ENCODE results near the gene NCAPH2. TPM values are rescaled to one million over a fixed set of nuclear protein-coding genes. Genes with fewer than 3 reads are reported as not detected.

NCAPH2 gene
- total and polyA plus RNA-seq, 2 of the 13 experiments (the other 11 are each of a cell fraction or from before 2014, with no cell fraction given): 28.1 to 64.4 TPM

DNA sequence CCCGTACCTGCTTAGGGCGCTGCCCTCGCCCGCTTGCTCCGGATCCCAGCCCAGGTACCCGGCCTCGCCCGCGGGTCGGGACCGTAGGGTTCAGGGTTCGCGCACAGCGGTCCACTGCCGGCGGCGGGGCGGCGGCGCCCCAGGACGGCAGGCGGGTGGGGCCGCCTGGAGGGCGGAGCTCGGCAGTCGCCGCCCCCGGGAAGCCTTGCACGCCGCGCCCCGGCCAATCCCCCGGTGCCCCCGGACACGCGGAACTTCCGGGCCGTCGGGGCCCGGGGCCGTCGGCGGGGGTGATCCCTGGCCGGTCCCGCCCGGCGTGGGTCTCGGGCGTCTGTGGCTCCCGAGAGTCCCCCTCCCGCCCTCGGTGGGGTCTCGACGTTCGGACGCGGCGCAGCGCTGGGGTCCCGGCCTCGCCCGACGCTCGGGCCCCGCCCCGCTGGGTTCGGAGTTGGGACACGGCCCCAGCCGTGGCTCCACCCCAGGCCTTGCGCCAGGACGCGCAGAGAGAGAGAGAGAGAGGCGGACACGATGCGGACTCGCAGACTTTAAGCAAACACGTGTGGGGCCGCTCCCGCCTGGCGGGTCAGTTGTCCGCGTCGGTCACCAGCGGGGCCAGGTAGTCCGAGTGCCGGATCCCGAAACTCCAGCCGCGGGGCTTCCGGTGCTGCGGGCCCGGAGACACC lies 22.0 kb downstream of the NCAPH2 start, which contains the start of gene TYMP (continued):
- TF ChIP-seq GPN1 (CRISPR knock-in tag; IDR thresholded peaks at IDR 0.05; ENCODE audit: borderline replicate concordance) (no peak), ZNF558 (CRISPR knock-in tag; IDR thresholded peaks at IDR 0.05; ENCODE audit: borderline replicate concordance) (no peak; the same call in 1 of the 2 replicates), ZNF652 (CRISPR knock-in tag; IDR thresholded peaks at IDR 0.05; ENCODE audit: borderline replicate concordance, low read depth) (no peak), TCF12 (IDR thresholded peaks at IDR 0.05) (no peak), TCF12 (CRISPR knock-in tag; IDR thresholded peaks at IDR 0.05) (no peak; the same call in 1 of the 2 replicates), SRSF9 (IDR thresholded peaks at IDR 0.05; ENCODE audit: borderline replicate concordance, insufficient read depth, low read depth, low read length, poor library complexity, severe bottlenecking) (no peak), ZFP36L2 (CRISPR knock-in tag; IDR thresholded peaks at IDR 0.05) (no peak), RFX5 (IDR thresholded peaks at IDR 0.05; ENCODE audit: low read depth, low read length) (no peak), KAT8 (CRISPR knock-in tag; IDR thresholded peaks at IDR 0.05) (peak; percentile 35; the same call in 1 of the 2 replicates), TBX2 (CRISPR knock-in tag; IDR thresholded peaks at IDR 0.05; ENCODE audit: borderline replicate concordance) (peak; percentile 48), ZNF615 (CRISPR knock-in tag; IDR thresholded peaks at IDR 0.05; ENCODE audit: borderline replicate concordance) (no peak), PITX1 (CRISPR knock-in tag; IDR thresholded peaks at IDR 0.05) (peak; percentile 35), ZNF788 (CRISPR knock-in tag; IDR thresholded peaks at IDR 0.05; ENCODE audit: borderline replicate concordance) (peak; percentile 77)
- TF ChIP-seq, protein P1, sequence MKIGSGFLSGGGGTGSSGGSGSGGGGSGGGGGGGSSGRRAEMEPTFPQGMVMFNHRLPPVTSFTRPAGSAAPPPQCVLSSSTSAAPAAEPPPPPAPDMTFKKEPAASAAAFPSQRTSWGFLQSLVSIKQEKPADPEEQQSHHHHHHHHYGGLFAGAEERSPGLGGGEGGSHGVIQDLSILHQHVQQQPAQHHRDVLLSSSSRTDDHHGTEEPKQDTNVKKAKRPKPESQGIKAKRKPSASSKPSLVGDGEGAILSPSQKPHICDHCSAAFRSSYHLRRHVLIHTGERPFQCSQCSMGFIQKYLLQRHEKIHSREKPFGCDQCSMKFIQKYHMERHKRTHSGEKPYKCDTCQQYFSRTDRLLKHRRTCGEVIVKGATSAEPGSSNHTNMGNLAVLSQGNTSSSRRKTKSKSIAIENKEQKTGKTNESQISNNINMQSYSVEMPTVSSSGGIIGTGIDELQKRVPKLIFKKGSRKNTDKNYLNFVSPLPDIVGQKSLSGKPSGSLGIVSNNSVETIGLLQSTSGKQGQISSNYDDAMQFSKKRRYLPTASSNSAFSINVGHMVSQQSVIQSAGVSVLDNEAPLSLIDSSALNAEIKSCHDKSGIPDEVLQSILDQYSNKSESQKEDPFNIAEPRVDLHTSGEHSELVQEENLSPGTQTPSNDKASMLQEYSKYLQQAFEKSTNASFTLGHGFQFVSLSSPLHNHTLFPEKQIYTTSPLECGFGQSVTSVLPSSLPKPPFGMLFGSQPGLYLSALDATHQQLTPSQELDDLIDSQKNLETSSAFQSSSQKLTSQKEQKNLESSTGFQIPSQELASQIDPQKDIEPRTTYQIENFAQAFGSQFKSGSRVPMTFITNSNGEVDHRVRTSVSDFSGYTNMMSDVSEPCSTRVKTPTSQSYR (CRISPR knock-in tag; IDR thresholded peaks at IDR 0.05; ENCODE audit: borderline replicate concordance): no peak
- TF ChIP-seq, protein P2, sequence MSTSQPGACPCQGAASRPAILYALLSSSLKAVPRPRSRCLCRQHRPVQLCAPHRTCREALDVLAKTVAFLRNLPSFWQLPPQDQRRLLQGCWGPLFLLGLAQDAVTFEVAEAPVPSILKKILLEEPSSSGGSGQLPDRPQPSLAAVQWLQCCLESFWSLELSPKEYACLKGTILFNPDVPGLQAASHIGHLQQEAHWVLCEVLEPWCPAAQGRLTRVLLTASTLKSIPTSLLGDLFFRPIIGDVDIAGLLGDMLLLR (CRISPR knock-in tag; IDR thresholded peaks at IDR 0.05): peak; percentile 67; the same call in 1 of the 2 replicates
- TF ChIP-seq, protein P3, sequence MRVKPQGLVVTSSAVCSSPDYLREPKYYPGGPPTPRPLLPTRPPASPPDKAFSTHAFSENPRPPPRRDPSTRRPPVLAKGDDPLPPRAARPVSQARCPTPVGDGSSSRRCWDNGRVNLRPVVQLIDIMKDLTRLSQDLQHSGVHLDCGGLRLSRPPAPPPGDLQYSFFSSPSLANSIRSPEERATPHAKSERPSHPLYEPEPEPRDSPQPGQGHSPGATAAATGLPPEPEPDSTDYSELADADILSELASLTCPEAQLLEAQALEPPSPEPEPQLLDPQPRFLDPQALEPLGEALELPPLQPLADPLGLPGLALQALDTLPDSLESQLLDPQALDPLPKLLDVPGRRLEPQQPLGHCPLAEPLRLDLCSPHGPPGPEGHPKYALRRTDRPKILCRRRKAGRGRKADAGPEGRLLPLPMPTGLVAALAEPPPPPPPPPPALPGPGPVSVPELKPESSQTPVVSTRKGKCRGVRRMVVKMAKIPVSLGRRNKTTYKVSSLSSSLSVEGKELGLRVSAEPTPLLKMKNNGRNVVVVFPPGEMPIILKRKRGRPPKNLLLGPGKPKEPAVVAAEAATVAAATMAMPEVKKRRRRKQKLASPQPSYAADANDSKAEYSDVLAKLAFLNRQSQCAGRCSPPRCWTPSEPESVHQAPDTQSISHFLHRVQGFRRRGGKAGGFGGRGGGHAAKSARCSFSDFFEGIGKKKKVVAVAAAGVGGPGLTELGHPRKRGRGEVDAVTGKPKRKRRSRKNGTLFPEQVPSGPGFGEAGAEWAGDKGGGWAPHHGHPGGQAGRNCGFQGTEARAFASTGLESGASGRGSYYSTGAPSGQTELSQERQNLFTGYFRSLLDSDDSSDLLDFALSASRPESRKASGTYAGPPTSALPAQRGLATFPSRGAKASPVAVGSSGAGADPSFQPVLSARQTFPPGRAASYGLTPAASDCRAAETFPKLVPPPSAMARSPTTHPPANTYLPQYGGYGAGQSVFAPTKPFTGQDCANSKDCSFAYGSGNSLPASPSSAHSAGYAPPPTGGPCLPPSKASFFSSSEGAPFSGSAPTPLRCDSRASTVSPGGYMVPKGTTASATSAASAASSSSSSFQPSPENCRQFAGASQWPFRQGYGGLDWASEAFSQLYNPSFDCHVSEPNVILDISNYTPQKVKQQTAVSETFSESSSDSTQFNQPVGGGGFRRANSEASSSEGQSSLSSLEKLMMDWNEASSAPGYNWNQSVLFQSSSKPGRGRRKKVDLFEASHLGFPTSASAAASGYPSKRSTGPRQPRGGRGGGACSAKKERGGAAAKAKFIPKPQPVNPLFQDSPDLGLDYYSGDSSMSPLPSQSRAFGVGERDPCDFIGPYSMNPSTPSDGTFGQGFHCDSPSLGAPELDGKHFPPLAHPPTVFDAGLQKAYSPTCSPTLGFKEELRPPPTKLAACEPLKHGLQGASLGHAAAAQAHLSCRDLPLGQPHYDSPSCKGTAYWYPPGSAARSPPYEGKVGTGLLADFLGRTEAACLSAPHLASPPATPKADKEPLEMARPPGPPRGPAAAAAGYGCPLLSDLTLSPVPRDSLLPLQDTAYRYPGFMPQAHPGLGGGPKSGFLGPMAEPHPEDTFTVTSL (CRISPR knock-in tag; IDR thresholded peaks at IDR 0.05; ENCODE audit: borderline replicate concordance): no peak
- TF ChIP-seq, protein P4, sequence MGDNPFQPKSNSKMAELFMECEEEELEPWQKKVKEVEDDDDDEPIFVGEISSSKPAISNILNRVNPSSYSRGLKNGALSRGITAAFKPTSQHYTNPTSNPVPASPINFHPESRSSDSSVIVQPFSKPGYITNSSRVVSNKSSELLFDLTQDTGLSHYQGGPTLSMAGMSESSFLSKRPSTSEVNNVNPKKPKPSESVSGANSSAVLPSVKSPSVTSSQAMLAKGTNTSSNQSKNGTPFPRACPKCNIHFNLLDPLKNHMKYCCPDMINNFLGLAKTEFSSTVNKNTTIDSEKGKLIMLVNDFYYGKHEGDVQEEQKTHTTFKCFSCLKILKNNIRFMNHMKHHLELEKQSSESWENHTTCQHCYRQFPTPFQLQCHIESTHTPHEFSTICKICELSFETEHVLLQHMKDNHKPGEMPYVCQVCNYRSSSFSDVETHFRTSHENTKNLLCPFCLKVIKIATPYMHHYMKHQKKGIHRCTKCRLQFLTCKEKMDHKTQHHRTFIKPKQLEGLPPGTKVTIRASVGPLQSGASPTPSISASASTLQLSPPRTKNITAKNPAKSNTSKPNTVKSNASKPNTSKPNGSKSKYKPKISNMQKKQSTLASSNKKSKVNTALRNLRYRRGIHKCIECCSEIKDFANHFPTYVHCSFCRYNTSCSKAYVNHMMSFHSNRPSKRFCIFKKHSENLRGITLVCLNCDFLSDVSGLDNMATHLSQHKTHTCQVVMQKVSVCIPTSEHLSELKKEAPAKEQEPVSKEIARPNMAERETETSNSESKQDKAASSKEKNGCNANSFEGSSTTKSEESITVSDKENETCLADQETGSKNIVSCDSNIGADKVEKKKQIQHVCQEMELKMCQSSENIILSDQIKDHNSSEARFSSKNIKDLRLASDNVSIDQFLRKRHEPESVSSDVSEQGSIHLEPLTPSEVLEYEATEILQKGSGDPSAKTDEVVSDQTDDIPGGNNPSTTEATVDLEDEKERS (CRISPR knock-in tag; IDR thresholded peaks at IDR 0.05): no peak

Data from HepG2 (cell line).